ENCODE measurements around the gene CLCNKB. TPM values are rescaled to one million over a fixed set of nuclear protein-coding genes. Genes with fewer than 3 reads are reported as not detected.

Gene CLCNKB
- total and polyA plus RNA-seq, 2 of the 4 experiments (the other 2 are of a cell fraction), result 0.09 TPM; not detected in 1

DNA sequence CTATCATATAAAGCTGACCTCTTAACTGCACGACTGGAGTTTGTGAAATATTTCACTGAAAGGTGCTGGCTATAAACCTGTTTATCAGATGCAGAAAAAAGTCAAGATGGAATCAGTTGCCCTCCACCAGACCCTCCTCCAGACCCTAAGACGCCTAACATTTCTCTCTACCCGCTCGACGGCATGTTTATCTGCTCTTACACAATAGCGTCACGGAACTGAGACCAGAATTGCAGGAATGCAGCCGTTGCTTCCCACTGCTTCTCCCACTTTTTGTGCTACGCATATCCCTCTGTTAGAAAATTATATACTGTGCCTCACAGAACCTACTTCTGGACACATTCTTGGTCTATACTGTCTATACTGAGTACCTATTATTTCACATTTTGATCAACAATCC is 58.0 kb downstream of the CLCNKB start:
- intact Hi-C loops (cut with micrococcal nuclease) (no loop called here), dilution Hi-C loops (cut with HindIII; ENCODE audit: low sequenced_read_pairs, unreplicated experiment) (no loop called here), in situ Hi-C loops (cut with MboI; ENCODE audit: low sequenced_read_pairs) (no loop called here)
- no peaks in the 10 kb centered on the region; the same call in none of the 2 replicates for H3K27me3 ChIP-seq (ENCODE audit: control insufficient read depth, insufficient read depth, low read length)
- no peak overlapping the region for H2BK15ac ChIP-seq (ENCODE audit: low read depth, low read length)
- ATAC-seq (ENCODE audit: low read depth) (peak; percentile 65), DNase-seq (no peak)
- H3K4ac ChIP-seq (ENCODE audit: low read depth, low read length), result no peak overlapping the region
- no peaks in the 10 kb centered on the region for H3K9me1 ChIP-seq (ENCODE audit: insufficient read depth, low read length)
- POLR2A ChIA-PET (ENCODE audit: unreplicated experiment), result no interaction called here
- H4K8ac ChIP-seq (ENCODE audit: low read depth in 2 of 2, low read length in 2 of 2), result no peak overlapping the region
- no peak overlapping the region for H3K18ac ChIP-seq (ENCODE audit: low read depth, low read length)
- H3K4me3 ChIP-seq (ENCODE audit: insufficient read depth, low read depth, low read length), result no peak overlapping the region
- H2BK20ac ChIP-seq (ENCODE audit: low read depth, low read length), result no peak overlapping the region
- 5% methylated on average over 4 of the region's 9 CpGs; no CpG with 5 or more reads in 1 of the 2 experiments for WGBS, 2 experiments (ENCODE audit: extremely low coverage in 2 of 2, insufficient read length in 1 of 2)
- peak overlapping the region; percentile 80 for H2AFZ ChIP-seq (replicated peaks; ENCODE audit: low read length, poor library complexity)
- H2BK5ac ChIP-seq (ENCODE audit: low read depth, low read length, poor library complexity, severe bottlenecking), result no peak overlapping the region
- no peak overlapping the region for H3K27ac ChIP-seq (ENCODE audit: insufficient read depth, low read length)
- no peak overlapping the region for H2AK5ac ChIP-seq (ENCODE audit: low read depth, low read length)
- no peak overlapping the region for H3K4me2 ChIP-seq (ENCODE audit: low read depth, low read length)
- H3K9ac ChIP-seq (ENCODE audit: low read depth, low read length), result no peak overlapping the region
- H2AK9ac ChIP-seq (replicated peaks; ENCODE audit: low read depth, low read length, poor library complexity), result no peak overlapping the region
- no peak overlapping the region for H4K5ac ChIP-seq (ENCODE audit: low read depth, low read length)
- no peaks in the 10 kb centered on the region for H3K36me3 ChIP-seq (ENCODE audit: control insufficient read depth, insufficient read depth, low read length)
- CTCF ChIA-PET, result no interaction called here
- no peak overlapping the region for H2BK120ac ChIP-seq (ENCODE audit: low read depth, low read length)
- BruUV-seq (replicated peaks), result no TSS peak
- H3K9me3 ChIP-seq (ENCODE audit: control insufficient read depth, insufficient read depth, low read length), result no peaks in the 10 kb centered on the region; the same call in 1 of the 2 replicates
- no peaks in the 10 kb centered on the region for H3K79me1 ChIP-seq (ENCODE audit: low read depth in 1 of 2, low read length in 2 of 2)
- H3K4me1 ChIP-seq (ENCODE audit: control insufficient read depth, insufficient read depth, low read length), result no peaks in the 10 kb centered on the region
- no peak overlapping the region for H3K56ac ChIP-seq (ENCODE audit: extremely low read depth, insufficient read depth, low read length)
- no peaks in the 10 kb centered on the region for H4K20me1 ChIP-seq (ENCODE audit: insufficient read depth, low read length)
- TF ChIP-seq MXI1 (IDR thresholded peaks at IDR 0.05; ENCODE audit: borderline replicate concordance, low read depth, low read length), result no peak
- peak; percentile 86 for TF ChIP-seq CEBPB (IDR thresholded peaks at IDR 0.05; ENCODE audit: low read depth, low read length)
- no peak for TF ChIP-seq RAD21 (IDR thresholded peaks at IDR 0.05; ENCODE audit: low read length)
- TF ChIP-seq SMC3 (IDR thresholded peaks at IDR 0.05; ENCODE audit: low read depth, low read length), result no peak
- TF ChIP-seq, protein P1, sequence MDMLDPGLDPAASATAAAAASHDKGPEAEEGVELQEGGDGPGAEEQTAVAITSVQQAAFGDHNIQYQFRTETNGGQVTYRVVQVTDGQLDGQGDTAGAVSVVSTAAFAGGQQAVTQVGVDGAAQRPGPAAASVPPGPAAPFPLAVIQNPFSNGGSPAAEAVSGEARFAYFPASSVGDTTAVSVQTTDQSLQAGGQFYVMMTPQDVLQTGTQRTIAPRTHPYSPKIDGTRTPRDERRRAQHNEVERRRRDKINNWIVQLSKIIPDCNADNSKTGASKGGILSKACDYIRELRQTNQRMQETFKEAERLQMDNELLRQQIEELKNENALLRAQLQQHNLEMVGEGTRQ (IDR thresholded peaks at IDR 0.05; ENCODE audit: low read depth, low read length), result no peak
- TF ChIP-seq MAFK (IDR thresholded peaks at IDR 0.05; ENCODE audit: low read depth, low read length), result no peak
- TF ChIP-seq CHD1 (IDR thresholded peaks at IDR 0.05; ENCODE audit: low read depth, low read length), result no peak
- TF ChIP-seq NFE2L2 (IDR thresholded peaks at IDR 0.05; ENCODE audit: low read depth, low read length), result no peak
- TF ChIP-seq RCOR1 (IDR thresholded peaks at IDR 0.05; ENCODE audit: insufficient replicate concordance, low read length), result no peak
- no peak overlapping the region for H3K23ac ChIP-seq (ENCODE audit: low read depth, low read length)
- no peak overlapping the region for H4K91ac ChIP-seq (ENCODE audit: insufficient read depth, low read depth, low read length)
- H3K14ac ChIP-seq (replicated peaks; ENCODE audit: low read depth, low read length), result no peak overlapping the region

Other genes starting within 250 kb of the CLCNKB start
- 1.4 and 2.8 TPM in 2 replicates for gene UQCRHL, start 236.1 kb upstream of the CLCNKB start, total RNA-seq (2012; rRNA removed)
- 2.4 and 2.6 TPM in 2 replicates for gene UQCRHL, start 236.1 kb upstream of the CLCNKB start, polyA plus RNA-seq (2012; rRNA removed)
- gene SPEN, start 196.1 kb upstream of the CLCNKB start, total RNA-seq (2012; rRNA removed), result 15.8 and 20.3 TPM in 2 replicates
- gene SPEN, start 196.1 kb upstream of the CLCNKB start, polyA plus RNA-seq (2012; rRNA removed), result 7.6 and 9.4 TPM in 2 replicates
- gene ZBTB17, start 67.7 kb upstream of the CLCNKB start, total RNA-seq (2012; rRNA removed), result 26.3 and 29.7 TPM in 2 replicates
- gene ZBTB17, start 67.7 kb upstream of the CLCNKB start, polyA plus RNA-seq (2012; rRNA removed), result 58.2 and 65.5 TPM in 2 replicates
- not detected in 2 replicates for gene SRARP, start 39.5 kb upstream of the CLCNKB start, total RNA-seq (2012; rRNA removed)
- not detected in 2 replicates for gene SRARP, start 39.5 kb upstream of the CLCNKB start, polyA plus RNA-seq (2012; rRNA removed)
- 0.54 and 0.56 TPM in 2 replicates for gene HSPB7, start 25.7 kb upstream of the CLCNKB start, total RNA-seq (2012; rRNA removed)
- 3.0 and 4.3 TPM in 2 replicates for gene HSPB7, start 25.7 kb upstream of the CLCNKB start, polyA plus RNA-seq (2012; rRNA removed)
- not detected in 2 replicates for gene CLCNKA, start 21.7 kb upstream of the CLCNKB start, total RNA-seq (2012; rRNA removed)
- gene CLCNKA, start 21.7 kb upstream of the CLCNKB start, polyA plus RNA-seq (2012; rRNA removed), result 0.05 TPM in 1 of 2 replicates, not detected in the other
- gene FAM131C, start 29.9 kb downstream of the CLCNKB start, total RNA-seq (2012; rRNA removed), result 0.18 and 0.28 TPM in 2 replicates
- 0.56 and 1.0 TPM in 2 replicates for gene FAM131C, start 29.9 kb downstream of the CLCNKB start, polyA plus RNA-seq (2012; rRNA removed)
- 22.5 and 24.0 TPM in 2 replicates for gene EPHA2, start 112.3 kb downstream of the CLCNKB start, total RNA-seq (2012; rRNA removed)
- 72.6 and 82.5 TPM in 2 replicates for gene EPHA2, start 112.3 kb downstream of the CLCNKB start, polyA plus RNA-seq (2012; rRNA removed)
- 3.3 and 4.5 TPM in 2 replicates for gene ARHGEF19, start 168.9 kb downstream of the CLCNKB start, total RNA-seq (2012; rRNA removed)
- 16.8 and 17.2 TPM in 2 replicates for gene ARHGEF19, start 168.9 kb downstream of the CLCNKB start, polyA plus RNA-seq (2012; rRNA removed)
- gene CPLANE2, start 193.4 kb downstream of the CLCNKB start, total RNA-seq (2012; rRNA removed), result 3.2 and 3.3 TPM in 2 replicates
- gene CPLANE2, start 193.4 kb downstream of the CLCNKB start, polyA plus RNA-seq (2012; rRNA removed), result 5.8 and 7.5 TPM in 2 replicates